HL-60/S4 treated with phorbol 12-myristate 13-acetate at 8.2 ng/mL for 4 days and 3 days (cell line): ENCODE results near the gene MLX.
"Not testable (repeated sequence)": the region's sequence is repeated elsewhere in the genome, so short reads cannot be mapped to it uniquely, and the experiment has no call there.

Experiments
- in situ Hi-C: fragments of 300-500 bp; cut with MboI; formaldehyde crosslinking; loops from 2 replicates; pipeline ENCODE4 v1.15.0; 2022; ENCODE audit warnings: low sequenced_read_pairs

MLX gene

DNA sequence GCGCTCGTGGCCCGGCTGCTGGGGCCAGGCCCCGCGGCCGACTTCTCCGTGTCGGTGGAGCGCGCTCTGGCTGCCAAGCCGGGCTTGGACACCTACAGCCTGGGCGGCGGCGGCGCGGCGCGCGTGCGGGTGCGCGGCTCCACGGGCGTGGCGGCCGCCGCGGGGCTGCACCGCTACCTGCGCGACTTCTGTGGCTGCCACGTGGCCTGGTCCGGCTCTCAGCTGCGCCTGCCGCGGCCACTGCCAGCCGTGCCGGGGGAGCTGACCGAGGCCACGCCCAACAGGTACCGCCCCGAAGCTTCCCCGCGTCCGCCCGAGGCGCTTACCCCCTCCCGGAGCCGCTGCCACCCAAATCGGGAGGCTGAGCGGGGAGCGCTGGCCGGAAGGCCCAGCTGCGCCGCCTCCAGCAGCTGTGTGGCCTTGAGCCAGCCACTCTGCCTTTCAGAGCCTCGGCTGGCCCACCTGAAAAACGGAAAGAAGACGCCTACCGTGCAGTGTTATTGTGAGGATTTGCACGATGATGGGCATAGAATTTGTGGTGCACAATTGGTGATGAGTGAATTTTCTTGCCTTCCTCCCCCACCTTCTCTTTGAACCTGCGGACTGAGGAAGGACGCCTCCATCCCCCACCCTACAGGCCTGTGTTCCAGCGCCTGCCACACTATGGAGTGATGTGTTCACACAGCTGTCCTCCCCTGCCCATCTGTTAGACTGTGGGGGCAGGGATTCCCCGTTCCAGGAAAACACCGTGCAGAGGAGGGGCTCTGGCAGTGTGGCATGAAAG, 30.3 kb upstream of the MLX start:
- in situ Hi-C loops = no loop called here

GRCh38 chr17:42537156-42537805, 29.6 kb upstream of the MLX start:
- in situ Hi-C loops = no loop called here

- in situ Hi-C loops = no loop called here
Observed at GRCh38 chr17:42537826-42538451, 29.0 kb upstream of the MLX start.

DNA sequence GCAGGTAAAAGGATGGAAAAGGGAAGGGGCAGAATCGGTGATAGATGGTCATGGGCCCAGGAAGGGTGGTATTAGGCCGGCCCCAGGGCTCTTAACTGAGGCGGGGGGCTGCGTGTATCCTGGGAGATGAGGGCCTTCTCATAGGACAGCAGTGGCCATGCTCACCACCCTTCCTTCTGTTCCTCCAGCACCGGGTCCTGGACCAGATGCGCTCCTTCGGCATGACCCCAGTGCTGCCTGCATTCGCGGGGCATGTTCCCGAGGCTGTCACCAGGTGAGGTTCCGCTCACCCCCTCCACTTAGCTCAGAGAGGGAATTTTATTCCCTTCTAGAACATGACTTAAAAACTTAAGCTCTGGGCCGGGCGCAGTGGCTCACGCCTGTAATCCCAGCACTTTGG, 28.4 kb upstream of the MLX start:
- in situ Hi-C loops = no loop called here

- in situ Hi-C loops = not testable (repeated sequence)
Observed at GRCh38 chr17:42540558-42540957, 26.3 kb upstream of the MLX start.

GRCh38 chr17:42541041-42541833, 25.7 kb upstream of the MLX start:
- in situ Hi-C loops = no loop called here

- in situ Hi-C loops = no loop called here
Observed at GRCh38 chr17:42543190-42544079, 23.5 kb upstream of the MLX start.

GRCh38 chr17:42544874-42545283, 22.0 kb upstream of the MLX start:
- in situ Hi-C loops = no loop called here

DNA sequence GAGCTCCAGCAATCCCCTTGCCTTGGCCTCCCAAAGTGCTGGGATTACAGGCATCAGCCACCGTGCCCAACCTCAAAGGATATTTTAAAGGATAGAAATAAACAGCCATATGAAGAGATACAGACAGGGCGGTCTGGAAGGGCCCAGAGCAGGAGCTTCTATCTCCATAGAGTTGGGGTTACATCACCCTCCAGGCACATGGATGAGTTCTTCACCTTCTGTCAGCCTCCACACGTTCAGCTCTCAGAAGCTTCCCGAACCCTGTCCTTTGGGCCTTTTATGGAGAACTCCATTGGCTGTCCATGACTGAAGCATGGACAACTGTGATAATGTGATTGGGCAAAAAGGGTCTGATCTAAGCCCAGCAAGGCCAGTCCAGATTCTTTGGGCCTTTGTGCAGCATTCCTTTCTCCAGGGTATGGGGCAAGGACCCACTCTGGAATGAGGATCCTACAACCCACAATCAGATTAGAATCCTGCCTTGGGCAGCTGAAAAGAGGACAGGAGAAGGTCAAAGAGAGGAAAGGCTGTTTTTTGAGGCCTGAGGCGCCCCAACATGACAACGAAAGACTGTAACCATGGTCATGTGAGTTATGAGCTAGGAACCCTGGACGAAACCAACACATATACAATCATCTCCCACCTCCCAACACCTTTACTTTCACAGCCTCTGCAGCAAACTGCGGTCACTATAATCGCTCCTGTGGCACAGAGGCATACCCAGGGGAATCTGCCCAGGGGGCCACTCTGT, 21.0 kb upstream of the MLX start:
- in situ Hi-C loops = not testable (repeated sequence)

GRCh38 chr17:42547001-42547461, 19.9 kb upstream of the MLX start:
- in situ Hi-C loops = no loop called here

DNA sequence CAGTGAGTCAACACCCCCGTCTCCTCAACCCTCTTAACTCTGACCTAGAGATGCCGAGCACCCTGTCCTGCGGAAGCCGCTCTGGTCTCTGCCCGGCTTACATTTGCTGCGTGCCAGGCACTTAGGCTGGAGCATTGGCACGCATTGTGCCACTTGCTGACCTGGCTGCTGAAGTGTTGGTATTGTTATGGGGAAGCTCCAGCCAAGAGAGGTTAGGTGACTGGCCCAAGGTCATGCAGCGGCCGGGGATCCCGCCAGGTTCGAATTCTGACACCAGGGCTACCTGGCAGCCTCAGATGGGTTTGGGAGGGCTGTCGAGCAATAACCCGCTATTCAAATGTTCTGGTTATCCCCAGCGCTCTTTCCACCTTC, 19.2 kb upstream of the MLX start:
- in situ Hi-C loops = no loop called here

- in situ Hi-C loops = no loop called here
Observed at GRCh38 chr17:42548070-42548837, 18.6 kb upstream of the MLX start.

GRCh38 chr17:42548993-42549755, 17.7 kb upstream of the MLX start:
- in situ Hi-C loops = no loop called here

DNA sequence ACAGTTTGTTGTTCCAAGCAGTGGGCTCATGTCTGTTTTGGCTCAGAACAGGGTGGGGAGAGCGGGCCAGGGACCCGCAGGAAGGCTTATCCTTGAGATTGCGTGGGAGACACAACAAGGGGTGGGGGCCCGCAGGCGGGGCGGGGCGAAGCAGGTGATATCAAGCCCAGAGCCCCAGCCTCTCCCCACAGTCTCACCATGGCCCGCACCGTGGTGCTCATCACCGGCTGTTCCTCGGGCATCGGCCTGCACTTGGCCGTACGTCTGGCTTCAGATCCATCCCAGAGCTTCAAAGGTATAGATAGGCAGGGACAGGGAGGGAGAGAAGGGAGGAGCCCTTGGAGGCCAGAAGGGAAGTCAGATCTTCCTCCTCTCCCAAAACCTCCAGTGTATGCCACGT, 14.2 kb upstream of the MLX start, which contains the start of gene HSD17B1:
Gene HSD17B1, plus strand, starts transcription at position 188 of the 400 bp plus-strand sequence. Its CDS starts 11 bp downstream, at position 199.
- in situ Hi-C loops = not testable (repeated sequence)

DNA sequence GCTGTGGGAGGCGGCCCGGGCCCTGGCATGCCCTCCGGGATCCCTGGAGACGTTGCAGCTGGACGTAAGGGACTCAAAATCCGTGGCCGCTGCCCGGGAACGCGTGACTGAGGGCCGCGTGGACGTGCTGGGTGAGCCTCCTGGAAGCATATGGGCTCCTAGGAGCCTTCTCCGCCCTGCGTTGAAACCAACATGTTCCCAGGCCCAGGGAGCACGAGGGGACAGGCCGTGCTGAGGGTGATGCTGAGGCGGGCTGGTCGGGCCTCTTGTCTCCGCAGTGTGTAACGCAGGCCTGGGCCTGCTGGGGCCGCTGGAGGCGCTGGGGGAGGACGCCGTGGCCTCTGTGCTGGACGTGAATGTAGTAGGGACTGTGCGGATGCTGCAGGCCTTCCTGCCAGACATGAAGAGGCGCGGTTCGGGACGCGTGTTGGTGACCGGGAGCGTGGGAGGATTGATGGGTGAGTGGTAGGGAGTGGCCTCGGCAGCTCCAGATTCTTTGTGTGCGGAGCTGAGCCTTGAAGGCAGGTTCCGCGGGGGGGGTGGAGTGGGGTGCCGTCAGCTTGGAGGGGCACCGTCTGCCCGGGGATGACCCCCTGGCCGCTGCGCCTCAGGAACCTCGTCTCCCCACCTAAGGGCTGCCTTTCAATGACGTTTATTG, 13.6 kb upstream of the MLX start:
- in situ Hi-C loops = no loop called here

DNA sequence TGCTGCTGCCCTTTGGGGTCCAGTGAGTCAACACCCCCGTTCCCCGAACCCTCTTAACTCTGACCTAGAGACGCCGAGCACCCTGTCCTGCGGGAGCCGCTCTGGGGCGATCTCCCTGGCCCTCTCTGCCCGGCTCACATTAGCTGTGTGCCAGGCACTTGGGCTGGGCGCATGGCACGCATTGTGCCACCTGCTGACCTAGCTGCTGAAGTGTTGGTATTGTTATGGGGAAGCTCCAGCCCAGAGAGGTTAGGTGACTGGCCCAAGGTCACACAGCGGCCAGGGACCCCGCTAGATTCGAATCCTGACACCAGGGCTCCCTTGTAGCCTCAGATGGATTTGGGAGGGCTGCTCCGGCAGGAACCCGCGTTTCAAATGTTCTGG, 13.0 kb upstream of the MLX start:
- in situ Hi-C loops = no loop called here
